Hindlimb muscle (tissue), 1 donor: ENCODE results near the gene ZNF600. TPM values are rescaled to one million over a fixed set of nuclear protein-coding genes. Genes with fewer than 3 reads are reported as not detected.
"Not testable (repeated sequence)": the region's sequence is repeated elsewhere in the genome, so short reads cannot be mapped to it uniquely, and the experiment has no call there.

ENCODE experiments used
- DNase-seq: peaks from one replicate; pipeline ENCODE4 v3.0.0-alpha.2; 2013
- polyA plus RNA-seq: library from polyadenylated mRNA; unstranded; fragments of 120-200 nt; gene quantifications from one replicate; pipeline ENCODE4 v1.2.1, GENCODE V29; 2013; ENCODE audit not compliant: insufficient read length

ZNF600 gene
- polyA plus RNA-seq, 1 donor = 3.1 TPM

GRCh38 chr19:52741951-52742485, 44.6 kb downstream of the ZNF600 start:
- no peak for DNase-seq

- DNase-seq = not testable (repeated sequence)
Observed at GRCh38 chr19:52741371-52741770, 45.2 kb downstream of the ZNF600 start.

- no peak for DNase-seq
Observed at GRCh38 chr19:52739576-52739975, 47.0 kb downstream of the ZNF600 start.

GRCh38 chr19:52735734-52736133, 50.9 kb downstream of the ZNF600 start:
- DNase-seq = peak; percentile 51

- peak; percentile 96 for DNase-seq
Observed at GRCh38 chr19:52734893-52735661, 51.5 kb downstream of the ZNF600 start, which contains the start of gene ZNF611. Gene ZNF611, minus strand, starts transcription at chr19:52735044. Its CDS starts 19,150 bp downstream, at chr19:52715894.

- DNase-seq = no peak
Observed at GRCh38 chr19:52734331-52734892, 52.2 kb downstream of the ZNF600 start.

GRCh38 chr19:52726051-52726450, 60.5 kb downstream of the ZNF600 start:
- DNase-seq = not testable (repeated sequence)

GRCh38 chr19:52725528-52725961, 61.0 kb downstream of the ZNF600 start:
- DNase-seq = no peak

- no peak for DNase-seq
Observed at GRCh38 chr19:52724701-52725514, 61.7 kb downstream of the ZNF600 start.

- not testable (repeated sequence) for DNase-seq
Observed at GRCh38 chr19:52723907-52724598, 62.5 kb downstream of the ZNF600 start.

- DNase-seq = no peak
Observed at GRCh38 chr19:52722062-52723003, 64.3 kb downstream of the ZNF600 start.

GRCh38 chr19:52720541-52720940, 66.0 kb downstream of the ZNF600 start:
- not testable (repeated sequence) for DNase-seq

- no peak for DNase-seq
Observed at GRCh38 chr19:52716522-52716921, 70.1 kb downstream of the ZNF600 start.

- DNase-seq = not testable (repeated sequence)
Observed at GRCh38 chr19:52715902-52716301, 70.7 kb downstream of the ZNF600 start.

GRCh38 chr19:52715330-52715729, 71.3 kb downstream of the ZNF600 start:
- not testable (repeated sequence) for DNase-seq

Other genes starting within 250 kb of the ZNF600 start
- gene ZNF701, start 216.5 kb downstream of the ZNF600 start, polyA plus RNA-seq = 11.2 TPM
- 62.9 TPM for gene ZNF83, start 148.4 kb downstream of the ZNF600 start, polyA plus RNA-seq
- 7.3 TPM for gene ZNF611, start 51.7 kb downstream of the ZNF600 start, polyA plus RNA-seq
- 8.4 TPM for gene ZNF28, start 34.8 kb upstream of the ZNF600 start, polyA plus RNA-seq
- 15.2 TPM for gene ZNF468, start 70.8 kb upstream of the ZNF600 start, polyA plus RNA-seq
- 20.3 TPM for gene ZNF320, start 110.8 kb upstream of the ZNF600 start, polyA plus RNA-seq
- gene ZNF888, start 136.6 kb upstream of the ZNF600 start, polyA plus RNA-seq = 3.2 TPM
- gene ZNF816, start 176.1 kb upstream of the ZNF600 start, polyA plus RNA-seq = 7.3 TPM
- gene ERVV-1, start 227.1 kb upstream of the ZNF600 start, polyA plus RNA-seq = not detected